HEK293 (cell line): ENCODE results near the gene TUBB3.

Source experiments
- HOXC10 ChIP-seq: sonication (generic); formaldehyde crosslinking; IDR thresholded peaks from 2 replicates; pipeline ENCODE4 v1.8.1; 2023; ENCODE audit warnings: mild to moderate bottlenecking, missing genetic modification reagents
- HOXD13 ChIP-seq: sonication (generic); formaldehyde crosslinking; IDR thresholded peaks from 2 replicates; pipeline ENCODE4 v1.8.0; 2022; ENCODE audit warnings: missing genetic modification reagents, borderline replicate concordance
- KLF16 ChIP-seq: fragments of 450-650 bp; formaldehyde crosslinking; IDR thresholded peaks from 2 replicates; pipeline ENCODE4 v1.5.1; 2017; ENCODE audit warnings: missing biosample characterization, missing genetic modification characterization
- KLF17 ChIP-seq: fragments of 450-650 bp; formaldehyde crosslinking; IDR thresholded peaks from 2 replicates; pipeline ENCODE4 v1.5.1; 2016; ENCODE audit warnings: missing biosample characterization, missing genetic modification characterization
- MEIS1 ChIP-seq: sonication (generic); formaldehyde crosslinking; IDR thresholded peaks from 2 replicates; pipeline ENCODE4 v1.8.1; 2022; ENCODE audit warnings: missing genetic modification reagents, mild to moderate bottlenecking, borderline replicate concordance
- PRDM4 ChIP-seq: fragments of 450-650 bp; formaldehyde crosslinking; IDR thresholded peaks from 2 replicates; pipeline ENCODE4 v1.5.1; 2017; ENCODE audit warnings: missing biosample characterization, missing genetic modification characterization
- RBAK ChIP-seq: fragments of 450-650 bp; formaldehyde crosslinking; IDR thresholded peaks from 2 replicates; pipeline ENCODE4 v1.5.1; 2016; ENCODE audit warnings: missing biosample characterization, missing genetic modification characterization
- REST ChIP-seq: fragments of 450-650 bp; formaldehyde crosslinking; IDR thresholded peaks from 2 replicates; pipeline ENCODE4 v1.5.1; 2016; ENCODE audit warnings: missing biosample characterization, missing genetic modification characterization
- ZBTB10 ChIP-seq: fragments of 450-650 bp; formaldehyde crosslinking; IDR thresholded peaks from 2 replicates; pipeline ENCODE4 v1.5.1; 2016; ENCODE audit warnings: missing biosample characterization, missing genetic modification characterization
- ZFP69B ChIP-seq: fragments of 450-650 bp; formaldehyde crosslinking; IDR thresholded peaks from 2 replicates; pipeline ENCODE4 v1.5.1; 2016; ENCODE audit warnings: missing biosample characterization, missing genetic modification characterization
- ZNF16 ChIP-seq: fragments of 450-650 bp; formaldehyde crosslinking; IDR thresholded peaks from 2 replicates; pipeline ENCODE4 v1.5.1; 2016; ENCODE audit warnings: low read depth, missing biosample characterization, missing genetic modification characterization
- ZNF2 ChIP-seq: fragments of 450-650 bp; formaldehyde crosslinking; IDR thresholded peaks from 2 replicates; pipeline ENCODE4 v1.5.1; 2016; ENCODE audit warnings: missing biosample characterization, missing genetic modification characterization
- ZNF223 ChIP-seq: fragments of 450-650 bp; formaldehyde crosslinking; IDR thresholded peaks from 2 replicates; pipeline ENCODE4 v1.5.1; 2016; ENCODE audit warnings: missing biosample characterization, missing genetic modification characterization
- ZNF24 ChIP-seq: fragments of 450-650 bp; formaldehyde crosslinking; IDR thresholded peaks from 2 replicates; pipeline ENCODE4 v1.5.1; 2016; ENCODE audit warnings: missing biosample characterization, missing genetic modification characterization
- ZNF280D ChIP-seq: fragments of 450-650 bp; formaldehyde crosslinking; IDR thresholded peaks from 2 replicates; pipeline ENCODE4 v1.5.1; 2016; ENCODE audit warnings: missing biosample characterization, missing genetic modification characterization
- ZNF350 ChIP-seq: fragments of 450-650 bp; formaldehyde crosslinking; IDR thresholded peaks from 2 replicates; pipeline ENCODE4 v1.5.0; 2017; ENCODE audit warnings: missing biosample characterization, mild to moderate bottlenecking, missing genetic modification characterization
- ZNF510 ChIP-seq: fragments of 450-650 bp; formaldehyde crosslinking; IDR thresholded peaks from 2 replicates; pipeline ENCODE4 v1.5.1; 2018; ENCODE audit warnings: mild to moderate bottlenecking, missing genetic modification characterization, missing biosample characterization; ENCODE audit not compliant: insufficient replicate concordance
- ZNF548 ChIP-seq: fragments of 450-650 bp; formaldehyde crosslinking; IDR thresholded peaks from 2 replicates; pipeline ENCODE4 v1.5.1; 2016; ENCODE audit warnings: missing biosample characterization, missing genetic modification characterization
- ZNF623 ChIP-seq: fragments of 450-650 bp; formaldehyde crosslinking; IDR thresholded peaks from 2 replicates; pipeline ENCODE4 v1.5.1; 2016; ENCODE audit warnings: missing biosample characterization, missing genetic modification characterization
- ZNF626 ChIP-seq: fragments of 450-650 bp; sonication (Bioruptor Pico); formaldehyde crosslinking; IDR thresholded peaks from 2 replicates; pipeline ENCODE4 v1.5.1; 2018; ENCODE audit warnings: missing biosample characterization, missing genetic modification characterization, inconsistent platforms
- ZNF629 ChIP-seq: fragments of 450-650 bp; formaldehyde crosslinking; IDR thresholded peaks from 2 replicates; pipeline ENCODE4 v1.5.1; 2017; ENCODE audit warnings: missing biosample characterization, missing genetic modification characterization
- ZNF670 ChIP-seq: fragments of 450-650 bp; formaldehyde crosslinking; IDR thresholded peaks from 2 replicates; pipeline ENCODE4 v1.5.1; 2016; ENCODE audit warnings: missing biosample characterization, missing genetic modification characterization, low read depth
- ZNF701 ChIP-seq: fragments of 450-650 bp; formaldehyde crosslinking; IDR thresholded peaks from 2 replicates; pipeline ENCODE4 v1.5.1; 2016; ENCODE audit warnings: missing biosample characterization, missing genetic modification characterization
- ZNF747 ChIP-seq: fragments of 450-650 bp; formaldehyde crosslinking; IDR thresholded peaks from 2 replicates; pipeline ENCODE4 v1.5.1; 2016; ENCODE audit warnings: missing biosample characterization, missing genetic modification characterization
- ZNF76 ChIP-seq: fragments of 450-650 bp; formaldehyde crosslinking; IDR thresholded peaks from 2 replicates; pipeline ENCODE4; 2016; ENCODE audit warnings: low read depth, missing biosample characterization, missing genetic modification characterization, borderline replicate concordance
- ZSCAN5A ChIP-seq: fragments of 450-650 bp; formaldehyde crosslinking; IDR thresholded peaks from 2 replicates; pipeline ENCODE4 v1.5.1; 2016; ENCODE audit warnings: missing biosample characterization, missing genetic modification characterization

TUBB3 gene

GRCh38 chr16:89921702-89922476 lies 1.3 kb upstream of the TUBB3 start (continued):
- no peak for TF ChIP-seq ZNF280D (tag by site-specific recombination)
- no peak for TF ChIP-seq ZNF626 (tag by site-specific recombination)
- TF ChIP-seq ZSCAN5A (tag by site-specific recombination), result no peak
- TF ChIP-seq ZNF2 (tag by site-specific recombination), result no peak
- no peak for TF ChIP-seq ZNF16 (tag by site-specific recombination)
- TF ChIP-seq ZNF701 (tag by site-specific recombination), result no peak
- TF ChIP-seq ZNF670, result no peak
- TF ChIP-seq RBAK, result no peak
- TF ChIP-seq ZNF548, result no peak
- no peak; the same call in 1 of the 2 replicates for TF ChIP-seq KLF17 (tag by site-specific recombination)
- TF ChIP-seq ZNF629 (tag by site-specific recombination), result no peak
- 0 out of 2 replicates have a peak, but pooled peaks have one; percentile 40 for TF ChIP-seq ZFP69B (tag by site-specific recombination)
- TF ChIP-seq HOXD13 (CRISPR knock-in tag), result no peak
- no peak for TF ChIP-seq ZBTB10 (tag by site-specific recombination)
- TF ChIP-seq HOXC10 (CRISPR knock-in tag), result no peak
- TF ChIP-seq PRDM4 (tag by site-specific recombination), result no peak
- no peak for TF ChIP-seq ZNF510
- 0 out of 2 replicates have a peak, but pooled peaks have one; percentile 41 for TF ChIP-seq KLF16 (tag by site-specific recombination)
- TF ChIP-seq REST (tag by site-specific recombination), result no peak
- no peak for TF ChIP-seq MEIS1 (CRISPR knock-in tag)
- no peak for TF ChIP-seq ZNF350 (tag by site-specific recombination)
- no peak for TF ChIP-seq ZNF223 (tag by site-specific recombination)
- no peak for TF ChIP-seq ZNF76
- TF ChIP-seq ZNF24 (tag by site-specific recombination), result no peak
- no peak for TF ChIP-seq ZNF623 (tag by site-specific recombination)
- TF ChIP-seq ZNF747 (tag by site-specific recombination), result no peak
